GDM1 (cell line): ENCODE data around the gene USO1.
"Not testable (repeated sequence)": the region's sequence is repeated elsewhere in the genome, so short reads cannot be mapped to it uniquely, and the experiment has no call there.

Experiments
- DNase-seq: peaks from one replicate; lab custom pipeline; 2025; lab: John Stamatoyannopoulos, UW

USO1 gene, protein sequence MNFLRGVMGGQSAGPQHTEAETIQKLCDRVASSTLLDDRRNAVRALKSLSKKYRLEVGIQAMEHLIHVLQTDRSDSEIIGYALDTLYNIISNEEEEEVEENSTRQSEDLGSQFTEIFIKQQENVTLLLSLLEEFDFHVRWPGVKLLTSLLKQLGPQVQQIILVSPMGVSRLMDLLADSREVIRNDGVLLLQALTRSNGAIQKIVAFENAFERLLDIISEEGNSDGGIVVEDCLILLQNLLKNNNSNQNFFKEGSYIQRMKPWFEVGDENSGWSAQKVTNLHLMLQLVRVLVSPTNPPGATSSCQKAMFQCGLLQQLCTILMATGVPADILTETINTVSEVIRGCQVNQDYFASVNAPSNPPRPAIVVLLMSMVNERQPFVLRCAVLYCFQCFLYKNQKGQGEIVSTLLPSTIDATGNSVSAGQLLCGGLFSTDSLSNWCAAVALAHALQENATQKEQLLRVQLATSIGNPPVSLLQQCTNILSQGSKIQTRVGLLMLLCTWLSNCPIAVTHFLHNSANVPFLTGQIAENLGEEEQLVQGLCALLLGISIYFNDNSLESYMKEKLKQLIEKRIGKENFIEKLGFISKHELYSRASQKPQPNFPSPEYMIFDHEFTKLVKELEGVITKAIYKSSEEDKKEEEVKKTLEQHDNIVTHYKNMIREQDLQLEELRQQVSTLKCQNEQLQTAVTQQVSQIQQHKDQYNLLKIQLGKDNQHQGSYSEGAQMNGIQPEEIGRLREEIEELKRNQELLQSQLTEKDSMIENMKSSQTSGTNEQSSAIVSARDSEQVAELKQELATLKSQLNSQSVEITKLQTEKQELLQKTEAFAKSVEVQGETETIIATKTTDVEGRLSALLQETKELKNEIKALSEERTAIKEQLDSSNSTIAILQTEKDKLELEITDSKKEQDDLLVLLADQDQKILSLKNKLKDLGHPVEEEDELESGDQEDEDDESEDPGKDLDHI

GRCh38 chr4:75724066-75724866 lies at the start of gene USO1:
Gene USO1, plus strand, starts transcription at chr4:75724577. Its CDS starts 243 bp downstream, at chr4:75724820.
- DNase-seq = peak; percentile 99

- no peak for DNase-seq
These were observed 49.3 kb upstream of the USO1 start for GRCh38 chr4:75675004-75675531.

GRCh38 chr4:75678473-75678872 lies 45.9 kb upstream of the USO1 start:
- no peak for DNase-seq

GRCh38 chr4:75678965-75679364 lies 45.4 kb upstream of the USO1 start:
- DNase-seq = no peak

DNA sequence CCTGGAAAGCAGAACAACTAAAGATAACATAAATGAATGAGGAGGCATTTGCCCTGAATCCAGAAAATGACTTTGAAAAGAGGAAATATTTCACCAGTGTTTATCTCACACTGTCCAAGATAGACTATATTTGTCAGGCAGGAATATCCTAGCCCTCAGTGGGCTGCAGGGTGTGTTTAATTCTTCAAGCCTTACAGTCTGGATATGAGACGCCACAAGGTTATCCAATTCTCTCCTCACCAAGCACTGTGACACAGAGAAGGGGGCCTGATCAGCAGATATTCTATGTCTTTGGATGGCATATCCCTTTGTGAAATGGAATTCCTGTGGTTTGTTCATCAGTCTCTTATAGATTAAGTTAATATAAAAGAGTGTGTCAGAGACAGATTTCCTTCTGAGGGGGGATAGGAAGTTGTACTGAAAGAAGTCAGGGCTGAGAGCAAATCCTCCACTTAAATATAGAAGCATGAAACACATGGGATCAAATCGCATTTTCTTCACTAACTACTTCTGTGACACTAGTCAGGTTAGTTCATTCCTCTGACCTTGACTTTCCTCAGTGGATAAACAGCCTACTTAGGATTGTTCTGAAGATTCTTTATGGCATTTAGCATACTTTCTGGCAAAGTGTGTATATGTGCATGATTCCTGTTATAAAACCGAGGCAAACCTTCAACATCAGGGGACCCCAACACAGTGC lies 44.4 kb upstream of the USO1 start:
- DNase-seq = no peak

GRCh38 chr4:75683482-75684155 lies 40.8 kb upstream of the USO1 start:
- no peak for DNase-seq

GRCh38 chr4:75685546-75686189 lies 38.7 kb upstream of the USO1 start:
- DNase-seq = no peak

DNA sequence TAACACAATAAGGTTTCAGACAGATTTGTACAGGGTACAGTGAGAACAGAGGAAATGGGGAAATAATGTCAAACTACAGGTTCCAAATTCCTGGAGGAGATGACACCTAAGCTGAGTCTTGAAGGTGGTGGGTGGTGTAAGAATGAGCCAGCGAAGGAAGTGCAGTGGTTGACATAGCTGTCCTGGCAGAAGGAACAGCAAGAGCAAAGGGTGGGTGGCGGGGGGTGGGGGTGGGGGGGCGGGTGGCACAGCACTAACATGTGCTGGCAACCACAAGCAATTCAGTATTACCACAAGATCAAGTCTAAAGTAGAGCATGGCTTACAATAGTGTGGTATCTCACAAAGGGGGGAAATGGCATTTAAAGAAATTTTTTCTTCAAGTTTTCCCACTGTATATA lies 38.0 kb upstream of the USO1 start:
- DNase-seq = no peak

GRCh38 chr4:75687125-75687524 lies 37.3 kb upstream of the USO1 start:
- DNase-seq = not testable (repeated sequence)

- not testable (repeated sequence) for DNase-seq
These were observed 32.3 kb upstream of the USO1 start for GRCh38 chr4:75692066-75692465.

GRCh38 chr4:75696071-75696470 lies 28.3 kb upstream of the USO1 start:
- no peak for DNase-seq

GRCh38 chr4:75696581-75696980 lies 27.8 kb upstream of the USO1 start:
- no peak for DNase-seq

- DNase-seq = peak; percentile 53
These were observed 26.0 kb upstream of the USO1 start for GRCh38 chr4:75698162-75698962.

- no peak for DNase-seq
These were observed 25.5 kb upstream of the USO1 start for GRCh38 chr4:75698963-75699228.

DNA sequence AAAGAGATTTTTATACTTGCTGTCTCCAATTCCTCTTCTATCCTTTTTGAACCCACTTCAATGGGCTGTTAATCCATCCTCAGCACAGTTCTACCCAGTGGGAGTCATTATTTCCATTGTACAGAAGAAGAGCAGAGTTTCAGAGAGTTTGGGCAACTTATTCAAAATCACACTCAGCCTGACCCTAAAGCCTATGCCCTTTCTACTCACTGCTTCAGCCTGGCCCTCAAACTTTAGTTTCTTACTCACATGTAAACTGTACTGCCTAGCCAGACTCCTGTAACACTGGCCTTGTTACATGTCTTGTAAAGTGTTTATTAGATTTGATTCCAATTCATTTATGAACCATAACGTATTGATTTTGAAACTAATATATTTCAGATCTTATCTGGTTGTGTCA lies 25.1 kb upstream of the USO1 start:
- DNase-seq = no peak

DNA sequence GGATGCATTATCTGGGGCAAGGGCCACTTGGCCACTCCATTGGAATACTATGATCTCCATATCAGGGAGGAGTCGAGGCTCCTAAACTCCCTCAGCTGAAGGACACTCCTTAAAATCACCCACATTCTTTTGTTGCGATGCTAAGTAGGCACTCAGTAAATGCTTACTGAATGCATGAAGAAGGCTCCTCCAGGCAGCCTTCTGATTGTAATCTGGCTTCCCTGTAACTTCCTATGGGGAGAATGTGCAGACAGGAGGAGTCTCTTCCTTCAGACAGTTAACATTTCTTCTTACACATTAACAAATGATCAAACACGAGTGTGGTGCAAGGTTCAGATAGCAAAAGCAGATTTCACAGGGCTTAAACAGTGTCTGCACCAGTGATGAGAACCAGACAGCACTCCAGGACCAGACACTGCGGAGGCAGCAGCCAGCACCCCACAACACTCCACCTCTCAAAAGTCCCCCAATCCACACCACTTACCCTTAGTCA lies 21.4 kb upstream of the USO1 start:
- no peak for DNase-seq

DNA sequence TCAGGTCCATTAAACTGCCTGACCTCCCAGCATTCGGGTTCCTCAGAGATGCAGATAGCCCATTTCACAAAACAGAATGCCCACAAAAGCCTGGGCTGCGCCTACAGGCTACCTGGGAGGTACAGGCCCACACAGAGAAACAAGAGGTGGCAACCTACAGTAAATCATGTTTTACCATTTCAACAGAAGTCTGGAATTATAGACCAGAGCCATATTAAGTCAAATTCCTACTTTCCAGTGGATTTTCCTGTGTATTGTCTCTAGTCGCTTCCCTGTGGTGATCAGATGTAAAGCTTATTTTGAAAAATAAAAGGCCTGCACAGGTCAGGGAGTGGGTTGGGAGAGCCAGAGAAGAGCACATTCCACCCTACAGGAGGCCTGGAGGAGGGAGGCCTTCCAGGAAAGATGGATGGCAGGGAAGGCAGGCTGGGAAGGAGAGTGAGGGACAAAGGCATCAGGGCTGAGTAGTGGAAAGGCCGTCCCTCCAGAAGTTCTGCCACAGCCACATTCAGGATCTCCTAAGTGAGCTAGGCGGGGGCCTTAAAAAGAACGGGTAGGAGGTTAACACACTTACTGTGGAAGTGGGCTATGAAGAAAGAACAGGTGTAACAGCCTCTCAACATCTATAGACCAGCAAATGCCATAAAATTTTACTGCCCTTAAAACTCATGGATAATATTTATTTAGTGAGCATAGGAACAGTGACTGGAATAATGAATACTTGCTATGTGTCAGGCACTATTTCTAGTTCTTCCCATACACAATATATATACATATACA lies 19.0 kb upstream of the USO1 start:
- DNase-seq = no peak

DNA sequence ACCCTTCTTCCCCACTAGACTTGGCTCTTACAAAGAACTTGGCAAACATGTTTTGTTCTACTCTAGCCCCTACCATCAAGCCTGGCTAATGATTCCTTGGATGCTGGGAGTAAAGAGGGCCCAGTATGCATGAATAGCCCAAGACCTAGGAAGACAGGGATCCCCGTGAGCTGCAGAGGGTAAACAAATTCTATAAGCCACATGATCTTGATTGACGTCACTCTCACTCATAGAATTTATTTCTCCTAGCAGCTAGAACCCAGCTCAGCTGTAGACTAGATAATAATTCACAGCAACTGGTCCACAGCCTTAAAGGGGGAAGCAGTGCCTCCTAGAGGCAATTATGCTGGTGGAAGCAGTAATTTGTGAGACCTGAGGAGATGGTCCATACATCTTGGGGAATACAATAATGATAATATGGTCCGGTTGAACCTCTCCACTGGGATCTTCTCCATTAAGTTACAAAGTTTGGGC lies 16.1 kb upstream of the USO1 start:
- peak; percentile 27 for DNase-seq
